HG02759 (cell line): ENCODE results near the gene TMEM92.

Experiments used
- ATAC-seq: cut with Tn5 transposase; IDR thresholded peaks from one replicate; pipeline ENCODE4 v1.9.1; 2021; ENCODE audit warnings: mild to moderate bottlenecking, moderate library complexity; ENCODE audit not compliant: unreplicated experiment

The TMEM92 gene

DNA sequence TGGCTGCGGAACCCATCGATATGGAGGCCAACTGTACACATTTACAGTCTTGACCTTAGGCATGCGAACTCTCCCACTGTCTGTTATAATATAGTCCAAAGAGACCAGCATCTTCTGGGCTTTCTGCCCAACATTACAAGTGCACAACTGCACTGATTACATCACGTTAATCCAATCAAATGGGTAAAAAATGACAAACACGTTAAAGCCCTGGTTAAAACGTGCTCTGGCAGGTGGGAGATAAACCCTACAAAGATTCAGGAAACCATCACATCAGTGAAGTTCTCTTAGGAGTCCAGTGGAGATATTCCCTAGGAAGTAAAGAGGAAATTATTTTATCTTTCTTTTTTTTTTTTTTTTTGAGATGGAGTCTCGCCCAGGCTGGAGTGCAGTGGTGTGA, 48.0 kb downstream of the TMEM92 start:
- no peak for ATAC-seq

DNA sequence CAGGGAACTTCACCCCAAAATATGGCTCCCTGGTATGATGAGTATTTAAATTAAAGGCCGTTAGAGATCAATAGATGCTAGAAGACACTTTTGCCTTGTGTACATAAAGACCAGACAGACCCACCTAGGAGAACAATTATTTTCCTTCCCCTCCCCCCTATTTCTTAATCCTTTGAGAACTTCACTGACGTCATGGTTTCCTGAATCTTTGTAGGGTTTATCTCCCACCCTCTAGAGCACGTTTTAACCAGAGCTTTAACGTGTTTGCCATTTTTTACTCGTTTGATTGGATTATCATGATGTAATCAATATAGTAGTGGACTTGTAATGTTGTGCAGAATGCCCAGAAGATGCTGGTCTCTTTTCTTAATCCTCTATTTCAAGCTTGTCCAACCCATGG, 48.8 kb downstream of the TMEM92 start:
- no peak for ATAC-seq

GRCh38 chr17:50325906-50326305, 51.6 kb downstream of the TMEM92 start:
- no peak for ATAC-seq

- no peak for ATAC-seq
Observed at GRCh38 chr17:50326831-50327364, 52.6 kb downstream of the TMEM92 start.

GRCh38 chr17:50328363-50329325, 54.4 kb downstream of the TMEM92 start:
- no peak for ATAC-seq

GRCh38 chr17:50329716-50330115, 55.5 kb downstream of the TMEM92 start:
- ATAC-seq, result no peak

DNA sequence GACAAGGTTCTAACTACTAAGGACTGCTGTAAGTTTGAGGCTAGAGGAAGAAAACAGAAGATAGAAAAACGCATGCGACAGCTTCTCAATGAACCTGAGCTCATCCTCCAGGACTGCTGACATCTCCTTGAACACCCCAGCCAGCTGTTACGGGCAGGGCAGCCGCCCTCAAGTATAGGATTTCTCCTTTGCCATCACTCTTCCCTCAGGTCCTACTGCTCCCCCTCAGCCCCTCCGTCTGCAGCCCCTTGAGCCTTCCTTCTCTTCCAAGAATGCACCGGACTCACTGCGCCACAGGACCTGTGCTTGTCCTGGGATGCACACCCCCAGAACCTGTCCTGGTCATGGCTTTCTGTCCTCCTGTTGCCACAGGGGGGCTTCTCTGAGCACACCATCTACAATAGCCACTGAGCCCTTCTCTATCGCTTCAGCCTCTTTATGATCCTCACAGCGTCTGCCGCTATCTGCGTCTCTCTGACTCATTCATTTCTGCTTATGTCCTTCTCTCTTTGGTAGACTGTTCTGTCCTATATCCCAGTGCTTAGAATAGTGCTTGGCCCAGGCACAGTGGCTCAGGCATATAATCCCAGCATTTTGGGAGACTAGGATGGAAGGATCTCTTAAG, 56.0 kb downstream of the TMEM92 start:
- no peak for ATAC-seq
